ENCODE results near the gene DYRK4.

The DYRK4 gene

GRCh38 chr12:4630262-4630661 is 68.3 kb downstream of the DYRK4 start:
- no peak for DNase-seq

DNA sequence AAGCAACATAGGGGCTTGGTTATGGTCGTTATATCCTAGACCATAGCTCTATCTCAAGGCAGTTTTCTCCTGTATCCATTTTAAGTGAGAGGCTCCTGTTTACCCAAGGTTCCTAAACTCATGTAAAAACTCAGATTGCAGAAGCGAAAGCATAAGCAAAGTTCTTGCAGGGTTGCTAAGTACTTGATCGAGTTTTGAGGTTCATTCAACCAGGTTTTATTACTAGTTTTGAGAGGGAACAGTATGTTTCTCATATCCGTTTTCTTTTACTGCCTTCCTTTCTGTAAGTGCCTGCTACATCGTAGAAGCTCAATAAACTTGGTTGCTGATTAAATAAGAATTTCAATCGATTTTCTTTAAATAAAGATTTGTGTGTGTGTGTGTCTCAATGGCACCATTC is 81.7 kb downstream of the DYRK4 start:
- DNase-seq = no peak

- no peak for DNase-seq
These were observed 83.0 kb downstream of the DYRK4 start for GRCh38 chr12:4645023-4645422.

DNA sequence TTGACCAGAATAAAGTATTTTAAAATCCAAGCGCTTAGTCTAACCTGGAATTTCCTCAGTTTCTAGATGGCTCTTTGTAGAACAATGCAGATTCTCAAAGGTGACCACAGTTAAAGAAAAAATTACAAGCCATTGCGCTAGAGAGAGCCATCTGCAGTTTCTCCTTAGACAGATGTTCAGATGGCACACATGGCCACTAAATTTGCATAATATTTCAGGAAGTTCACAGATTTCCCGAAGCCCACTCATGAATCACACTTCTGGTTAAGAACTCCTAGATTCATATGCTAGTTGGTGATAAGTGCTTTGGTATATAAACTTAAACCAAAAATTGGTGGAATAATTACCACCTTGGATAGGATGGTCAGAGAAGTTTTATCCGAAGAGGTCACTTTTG is 86.1 kb downstream of the DYRK4 start:
- no peak for DNase-seq

DNA sequence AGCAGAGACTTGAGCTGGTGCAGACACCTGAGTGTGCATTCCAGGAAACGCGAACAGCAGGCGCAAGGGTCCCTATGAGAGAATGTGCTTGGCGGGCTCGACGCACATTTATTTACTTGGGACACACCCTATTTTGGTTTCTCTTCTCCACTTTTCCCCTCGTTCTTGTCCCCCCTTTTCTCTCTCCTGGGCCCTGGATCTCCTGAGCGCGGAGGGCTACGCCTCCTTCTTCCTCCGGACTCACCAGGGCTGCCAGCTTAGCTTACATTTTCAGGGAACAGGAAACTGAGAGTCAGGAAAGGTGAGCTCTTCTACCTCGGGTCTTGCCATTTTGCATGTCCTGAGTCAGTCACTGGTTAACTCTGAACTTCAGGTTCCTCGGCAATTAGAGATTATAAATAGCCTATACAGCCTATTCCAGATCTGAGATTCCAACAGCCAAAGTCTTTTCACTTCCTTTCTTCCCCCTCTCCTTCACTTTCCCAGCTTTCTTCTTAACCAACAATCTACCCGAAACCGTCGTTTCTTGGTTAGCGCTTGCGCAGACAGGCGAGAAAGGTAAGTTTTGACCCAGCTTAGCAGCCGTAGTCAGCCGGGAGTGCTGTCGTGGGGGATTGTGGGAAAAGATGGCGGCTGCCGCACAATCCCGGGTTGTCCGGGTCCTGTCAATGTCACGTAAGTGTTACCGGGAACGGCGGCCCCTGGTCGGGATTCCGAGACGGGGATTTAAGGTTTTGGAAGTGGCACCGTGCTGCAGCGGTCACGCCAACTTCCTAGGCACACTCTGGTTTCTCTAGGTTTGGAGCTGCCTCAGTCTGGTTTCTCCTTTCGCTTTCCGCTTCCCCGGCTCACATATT is 86.7 kb downstream of the DYRK4 start, which contains the start of the genes AKAP3 and NDUFA9:
Gene AKAP3, minus strand, starts transcription at position 551 of the 857 bp plus-strand sequence. CDS start 10,855 bp downstream, outside the sequence.
Gene NDUFA9, plus strand, starts transcription at position 614 of the 857 bp plus-strand sequence. Its CDS starts 13 bp downstream, at position 627.
- DNase-seq = peak; percentile 79

DNA sequence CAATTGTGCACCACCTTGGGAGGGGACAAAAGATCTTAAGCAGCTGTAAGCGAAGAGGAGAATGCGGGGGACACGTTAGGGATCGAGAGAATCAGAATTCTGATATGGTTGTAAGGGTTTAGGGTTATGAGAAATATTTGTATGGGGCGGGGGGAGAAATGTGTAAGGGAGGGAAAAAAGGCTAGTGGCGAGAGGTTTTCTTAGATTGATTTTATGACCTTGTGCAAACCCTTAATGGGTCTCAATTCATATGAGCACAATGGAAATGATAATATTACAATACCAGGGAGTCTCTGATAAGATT is 87.3 kb downstream of the DYRK4 start:
- DNase-seq = no peak

DNA sequence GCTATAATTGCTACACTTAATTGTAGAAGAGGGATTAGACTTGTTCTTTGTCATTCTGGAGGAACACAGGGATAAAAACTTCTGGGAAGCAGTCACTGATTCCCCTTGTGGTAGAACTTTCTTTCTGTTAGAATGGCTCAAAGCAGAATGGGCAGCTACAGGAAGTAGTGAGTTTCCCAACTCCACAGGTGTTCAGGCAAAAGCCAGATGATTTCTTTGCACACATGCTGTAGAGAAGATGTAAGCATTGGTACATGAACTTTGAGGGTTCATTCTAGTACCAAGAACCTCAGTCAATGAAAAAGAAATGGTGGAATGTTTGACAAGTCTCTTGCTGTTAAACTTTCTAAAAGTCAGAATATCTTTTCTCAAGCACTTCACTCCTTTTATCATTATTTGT is 91.2 kb downstream of the DYRK4 start:
- DNase-seq = no peak

DNA sequence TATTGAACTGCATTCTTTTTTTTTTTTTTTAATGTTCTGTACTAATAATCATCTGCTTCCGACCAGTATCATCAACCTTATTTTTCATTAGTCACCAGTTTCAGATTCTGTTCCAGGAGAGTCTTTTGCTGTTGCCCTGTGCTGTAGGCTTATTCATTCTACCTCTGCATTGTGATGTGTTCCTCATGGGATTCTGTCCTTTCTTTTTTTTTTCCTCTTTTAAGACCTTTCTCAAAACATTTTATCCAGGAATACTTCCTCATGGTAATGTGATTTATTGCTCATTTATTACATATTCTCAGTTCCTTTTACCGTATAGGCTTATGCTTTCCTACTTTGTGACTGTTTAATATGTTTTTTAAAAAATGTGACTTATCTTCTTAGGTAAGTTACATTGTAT is 91.7 kb downstream of the DYRK4 start:
- no peak for DNase-seq
